ENCODE measurements around the gene NANS. TPM values are rescaled to one million over a fixed set of nuclear protein-coding genes. Genes with fewer than 3 reads are reported as not detected.

Gene NANS
- total and polyA plus RNA-seq, 10 of the 15 experiments (the other 5 are each of a cell fraction or from before 2014, with no cell fraction given), result 21.0 to 126 (median 52.3) TPM

DNA sequence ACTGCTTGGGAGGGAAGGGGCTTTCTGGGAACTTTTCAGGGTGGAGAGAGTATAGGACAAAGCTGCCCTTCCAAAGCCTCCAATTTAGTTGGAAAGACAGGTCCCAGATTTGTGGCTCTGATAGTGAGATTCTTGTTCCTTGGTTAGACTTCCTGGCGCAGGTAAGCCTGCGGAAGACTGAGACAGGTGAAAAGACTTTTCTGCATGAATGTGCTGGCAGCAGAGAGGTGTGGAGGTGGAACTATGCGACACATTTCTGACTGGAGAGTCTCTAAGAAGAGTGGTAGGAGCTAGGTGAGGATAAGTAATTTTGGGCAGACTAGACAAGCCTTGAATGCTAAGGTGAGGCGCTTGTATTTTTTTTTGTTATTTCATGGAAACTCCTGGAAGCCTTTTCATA is 29.9 kb downstream of the NANS start:
- in situ Hi-C loops (cut with MboI), result no loop called here
- CTCF ChIA-PET, result interaction anchor here (0.6 kb wide), 1 partner anchor 52 kb away, joined by 3 read pairs; no protein-coding TSS in a partner anchor

More for the DNA sequence above, 29.9 kb downstream of the NANS start:
- H3K36me3 ChIP-seq (ENCODE audit: control insufficient read depth in 2 of 2, insufficient read depth in 2 of 2, low read length in 1 of 2), result peaks cover 20 to 31% of the 10 kb centered on the region in 2 experiments
- H3K27ac ChIP-seq (ENCODE audit: control insufficient read depth, insufficient read depth), result no peak overlapping the region; the same call in 1 of the 2 replicates
- SMC1A ChIA-PET (ENCODE audit: uncharacterized antibody, unreplicated experiment), result interaction anchor here (0.7 to 3.3 kb wide), 5 partner anchors 11 to 170 kb away, joined by 3 to 12 read pairs (median 3); no protein-coding TSS in a partner anchor
- RAD21 ChIA-PET (ENCODE audit: unreplicated experiment), result interaction anchor here (0.9 to 1.4 kb wide), 3 partner anchors 11 to 46 kb away, joined by 3 to 6 read pairs (median 4); partner anchors contain the start of gene TRIM14
- no peak for ATAC-seq
- no peak for TF ChIP-seq SREBF2 (IDR thresholded peaks at IDR 0.05; ENCODE audit: low read length)
- TF ChIP-seq ZNF207 (IDR thresholded peaks at IDR 0.05; ENCODE audit: borderline replicate concordance), result no peak
- no peak for TF ChIP-seq SREBF1 (IDR thresholded peaks at IDR 0.05; ENCODE audit: low read length)
- no peak for TF ChIP-seq JUND (IDR thresholded peaks at IDR 0.05; ENCODE audit: low read depth, low read length)
- TF ChIP-seq SMC3 (IDR thresholded peaks at IDR 0.05; ENCODE audit: borderline replicate concordance, low read length), result no peak
- no peak for TF ChIP-seq RCOR1 (conservative IDR thresholded peaks at IDR 0.05; ENCODE audit: low read depth, low read length)
- no peak for TF ChIP-seq FOXK2 (IDR thresholded peaks at IDR 0.05)
- no peak for TF ChIP-seq CHD4 (IDR thresholded peaks at IDR 0.05)
- no peak for TF ChIP-seq TCF3 (IDR thresholded peaks at IDR 0.05; ENCODE audit: borderline replicate concordance, insufficient read depth, low read depth, low read length)
- no peak for TF ChIP-seq SRF (IDR thresholded peaks at IDR 0.05; ENCODE audit: low read depth in 2 of 2, low read length in 2 of 2)
- TF ChIP-seq, protein P1, sequence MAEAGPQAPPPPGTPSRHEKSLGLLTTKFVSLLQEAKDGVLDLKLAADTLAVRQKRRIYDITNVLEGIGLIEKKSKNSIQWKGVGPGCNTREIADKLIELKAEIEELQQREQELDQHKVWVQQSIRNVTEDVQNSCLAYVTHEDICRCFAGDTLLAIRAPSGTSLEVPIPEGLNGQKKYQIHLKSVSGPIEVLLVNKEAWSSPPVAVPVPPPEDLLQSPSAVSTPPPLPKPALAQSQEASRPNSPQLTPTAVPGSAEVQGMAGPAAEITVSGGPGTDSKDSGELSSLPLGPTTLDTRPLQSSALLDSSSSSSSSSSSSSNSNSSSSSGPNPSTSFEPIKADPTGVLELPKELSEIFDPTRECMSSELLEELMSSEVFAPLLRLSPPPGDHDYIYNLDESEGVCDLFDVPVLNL (IDR thresholded peaks at IDR 0.05; ENCODE audit: low read depth, low read length), result no peak
- no peak for TF ChIP-seq SP1 (IDR thresholded peaks at IDR 0.05; ENCODE audit: low read depth, low read length)
- TF ChIP-seq YBX1 (IDR thresholded peaks at IDR 0.05), result no peak
- TF ChIP-seq POLR2AphosphoS2 (IDR thresholded peaks at IDR 0.05; ENCODE audit: low read depth, low read length), result no peak
- no peak for TF ChIP-seq ZNF24 (IDR thresholded peaks at IDR 0.05)
- TF ChIP-seq TCF12 (IDR thresholded peaks at IDR 0.05; ENCODE audit: low read depth, low read length), result no peak
- TF ChIP-seq ASH2L (IDR thresholded peaks at IDR 0.05; ENCODE audit: borderline replicate concordance, low read depth), result no peak
- no peak for TF ChIP-seq POLR2A (IDR thresholded peaks at IDR 0.05; ENCODE audit: low read depth, low read length)
- TF ChIP-seq KDM1A (IDR thresholded peaks at IDR 0.05; ENCODE audit: borderline replicate concordance), result no peak
- no peak for DNase-seq (ENCODE audit: low read depth, low spot score)
- H3K9me3 ChIP-seq (replicated peaks; ENCODE audit: control insufficient read depth, insufficient read depth, low read length), result no peaks in the 10 kb centered on the region
- 100% methylated on average over 4 of the region's 4 CpGs for WGBS (ENCODE audit: insufficient coverage, insufficient replicate concordance, low lambda C conversion rate, missing lambda C conversion rate)
- H3K4me1 ChIP-seq (ENCODE audit: control insufficient read depth, insufficient read depth, low read length), result no peaks in the 10 kb centered on the region
- H3K4me2 ChIP-seq (ENCODE audit: control insufficient read depth, insufficient read depth), result no peak overlapping the region
- no peak overlapping the region for H3K4me3 ChIP-seq
- POLR2A ChIA-PET, result no interaction called here
- H3K79me2 ChIP-seq (ENCODE audit: control insufficient read depth, insufficient read depth, low read length), result no peaks in the 10 kb centered on the region
- FAIRE-seq, result no peak
- H4K20me1 ChIP-seq (ENCODE audit: control insufficient read depth, insufficient read depth), result no peaks in the 10 kb centered on the region
- intact Hi-C loops (cut with micrococcal nuclease; ENCODE audit: unreplicated experiment), result no loop called here
- no peak overlapping the region for H3K9ac ChIP-seq (ENCODE audit: control insufficient read depth, insufficient read depth, low read length)
- no TSS peak for BruUV-seq (replicated peaks)
- no peak overlapping the region for H2AFZ ChIP-seq (ENCODE audit: control insufficient read depth, low read depth, low read length)
- H3K27me3 ChIP-seq (replicated peaks in 1 of 2; ENCODE audit: control insufficient read depth in 2 of 2, insufficient read depth in 2 of 2, low read length in 1 of 2), result no peaks in the 10 kb centered on the region

All from GM12878 (cell line).